A673 (cell line): ENCODE measurements around the gene PCLO.

Experiments
- EZH2 ChIP-seq: fragments of 200-600 bp; sonication (generic); IDR thresholded peaks from 2 replicates; pipeline ENCODE4 v1.6.1; 2017; ENCODE audit warnings: borderline replicate concordance, low read depth, mild to moderate bottlenecking, mixed read lengths, antibody characterized with exemption, low read length; ENCODE audit not compliant: poor library complexity, severe bottlenecking
- TF ChIP-seq, protein P1 (sequence below): fragments of 300-800, 200-600 bp; sonication (generic); conservative IDR thresholded peaks from 2 replicates; pipeline ENCODE4 v1.5.1; 2017; ENCODE audit warnings: low read depth, mild to moderate bottlenecking, antibody characterized with exemption, low read length, moderate library complexity, mixed read lengths

DNA sequence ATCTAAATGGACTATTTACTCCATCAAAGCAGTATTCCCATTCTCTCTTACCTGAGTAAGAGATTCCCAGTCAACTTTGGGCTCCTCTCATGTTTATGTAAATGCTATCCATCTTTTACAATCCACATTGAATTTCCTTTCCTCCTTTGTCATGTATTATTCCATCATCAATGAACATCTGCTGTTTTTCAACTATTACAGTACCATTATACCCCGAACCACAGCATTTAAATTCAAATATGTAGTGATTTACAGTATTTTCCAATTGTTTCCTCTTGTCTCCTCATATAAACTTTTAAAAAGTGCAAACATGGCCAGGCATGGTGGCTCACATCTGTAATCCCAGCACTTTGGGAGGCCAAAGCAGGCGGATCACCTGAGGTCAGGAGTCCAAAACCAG lies 20.3 kb downstream of the PCLO start:
- TF ChIP-seq, protein P1, sequence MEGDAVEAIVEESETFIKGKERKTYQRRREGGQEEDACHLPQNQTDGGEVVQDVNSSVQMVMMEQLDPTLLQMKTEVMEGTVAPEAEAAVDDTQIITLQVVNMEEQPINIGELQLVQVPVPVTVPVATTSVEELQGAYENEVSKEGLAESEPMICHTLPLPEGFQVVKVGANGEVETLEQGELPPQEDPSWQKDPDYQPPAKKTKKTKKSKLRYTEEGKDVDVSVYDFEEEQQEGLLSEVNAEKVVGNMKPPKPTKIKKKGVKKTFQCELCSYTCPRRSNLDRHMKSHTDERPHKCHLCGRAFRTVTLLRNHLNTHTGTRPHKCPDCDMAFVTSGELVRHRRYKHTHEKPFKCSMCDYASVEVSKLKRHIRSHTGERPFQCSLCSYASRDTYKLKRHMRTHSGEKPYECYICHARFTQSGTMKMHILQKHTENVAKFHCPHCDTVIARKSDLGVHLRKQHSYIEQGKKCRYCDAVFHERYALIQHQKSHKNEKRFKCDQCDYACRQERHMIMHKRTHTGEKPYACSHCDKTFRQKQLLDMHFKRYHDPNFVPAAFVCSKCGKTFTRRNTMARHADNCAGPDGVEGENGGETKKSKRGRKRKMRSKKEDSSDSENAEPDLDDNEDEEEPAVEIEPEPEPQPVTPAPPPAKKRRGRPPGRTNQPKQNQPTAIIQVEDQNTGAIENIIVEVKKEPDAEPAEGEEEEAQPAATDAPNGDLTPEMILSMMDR, result no peak
- TF ChIP-seq EZH2, result no peak
